Renal cortical epithelial cell (primary cell): ENCODE data around the gene FAT4. TPM values are rescaled to one million over a fixed set of nuclear protein-coding genes. Genes with fewer than 3 reads are reported as not detected.
A peak's percentile ranks its signal among the peaks of the same experiment; 100 is the strongest.

Source experiments
- DNase-seq: peaks from one replicate; pipeline ENCODE4 v3.0.0-alpha.2; 2011; ENCODE audit warnings: low read depth
- total RNA-seq: library from RNA; depleted of rRNA; stranded (reverse); fragments of >200 nt; gene quantifications from 2 replicates; pipeline ENCODE4 v1.2.3, GENCODE V29; 2014

The FAT4 gene
- total RNA-seq, 1 donor from 2014 or later, result 7.7 TPM

DNA sequence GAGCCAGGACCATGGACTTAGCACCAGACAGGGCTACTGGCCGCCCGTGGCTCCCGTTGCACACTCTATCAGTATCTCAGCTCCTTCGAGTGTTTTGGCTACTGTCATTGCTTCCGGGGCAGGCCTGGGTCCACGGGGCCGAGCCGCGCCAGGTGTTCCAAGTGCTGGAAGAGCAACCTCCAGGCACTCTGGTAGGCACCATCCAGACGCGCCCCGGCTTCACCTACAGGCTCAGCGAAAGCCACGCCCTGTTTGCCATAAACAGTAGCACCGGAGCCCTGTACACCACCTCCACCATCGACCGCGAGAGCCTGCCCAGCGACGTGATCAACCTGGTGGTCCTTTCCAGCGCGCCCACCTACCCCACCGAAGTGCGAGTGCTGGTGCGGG lies 1.6 kb downstream of the FAT4 start:
- no peak for DNase-seq

GRCh38 chr4:125316791-125317524 lies 2.2 kb downstream of the FAT4 start:
- no peak for DNase-seq

DNA sequence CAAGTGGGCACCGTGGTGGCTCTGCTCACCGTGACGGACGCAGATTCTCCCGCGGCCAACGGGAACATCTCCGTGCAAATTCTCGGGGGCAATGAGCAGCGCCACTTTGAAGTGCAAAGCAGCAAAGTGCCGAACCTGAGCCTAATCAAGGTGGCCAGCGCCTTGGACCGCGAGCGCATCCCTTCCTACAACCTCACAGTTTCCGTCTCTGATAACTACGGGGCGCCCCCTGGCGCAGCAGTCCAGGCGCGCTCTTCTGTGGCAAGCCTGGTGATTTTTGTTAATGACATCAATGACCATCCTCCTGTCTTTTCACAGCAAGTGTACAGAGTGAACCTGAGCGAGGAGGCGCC lies 2.7 kb downstream of the FAT4 start:
- no peak for DNase-seq

DNA sequence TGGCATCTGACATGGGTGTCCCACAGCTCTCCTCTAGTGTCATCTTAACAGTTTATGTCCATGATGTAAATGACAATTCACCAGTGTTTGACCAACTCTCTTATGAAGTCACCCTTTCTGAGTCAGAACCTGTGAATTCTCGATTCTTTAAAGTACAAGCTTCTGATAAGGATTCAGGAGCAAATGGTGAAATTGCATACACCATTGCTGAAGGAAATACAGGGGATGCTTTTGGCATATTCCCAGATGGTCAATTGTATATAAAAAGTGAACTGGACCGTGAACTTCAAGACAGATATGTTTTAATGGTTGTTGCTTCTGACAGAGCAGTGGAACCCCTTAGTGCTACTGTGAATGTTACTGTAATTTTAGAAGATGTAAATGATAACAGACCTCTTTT lies 4.6 kb downstream of the FAT4 start:
- DNase-seq, result no peak

- peak; percentile 58 for DNase-seq
These were observed 7.1 kb downstream of the FAT4 start for GRCh38 chr4:125321709-125322365.

DNA sequence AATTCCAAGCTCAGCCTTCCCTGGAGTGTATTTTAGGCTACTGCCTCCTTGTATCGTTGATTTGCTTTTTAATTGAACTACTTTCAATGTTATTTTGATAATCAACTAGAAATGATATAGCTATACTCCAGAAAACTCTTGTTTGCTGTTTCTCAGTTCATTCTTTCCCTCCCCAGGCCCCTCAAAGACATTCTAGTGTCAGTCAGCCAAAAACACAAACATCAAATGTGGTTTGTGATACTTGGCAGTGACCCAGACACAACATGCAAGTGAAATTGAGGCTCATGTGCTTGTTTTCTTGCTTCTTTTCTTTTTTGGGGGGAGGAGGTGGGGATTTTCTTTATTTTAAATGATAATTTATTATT lies 7.6 kb downstream of the FAT4 start:
- DNase-seq, result peak; percentile 76

GRCh38 chr4:125323654-125324053 lies 8.9 kb downstream of the FAT4 start:
- DNase-seq, result peak; percentile 84

DNA sequence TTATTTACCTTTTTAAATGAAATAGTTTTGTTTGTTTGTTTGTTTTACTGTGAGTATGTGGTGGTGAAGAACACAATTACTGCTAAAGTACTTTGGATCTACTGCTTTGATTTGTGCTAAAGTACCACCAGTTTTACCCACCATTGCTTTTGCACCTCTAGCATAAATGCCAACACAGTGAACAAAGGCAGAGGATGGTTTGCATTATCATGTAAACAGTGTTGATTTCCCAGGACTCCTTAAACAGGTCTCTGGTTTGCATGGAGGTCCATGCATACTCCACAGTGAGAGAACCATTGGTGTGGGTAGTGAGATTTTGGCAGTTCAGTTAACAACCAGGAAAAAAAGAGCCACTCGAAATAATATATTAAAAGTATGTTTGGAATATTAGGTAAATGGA lies 11.0 kb downstream of the FAT4 start:
- DNase-seq, result no peak

DNA sequence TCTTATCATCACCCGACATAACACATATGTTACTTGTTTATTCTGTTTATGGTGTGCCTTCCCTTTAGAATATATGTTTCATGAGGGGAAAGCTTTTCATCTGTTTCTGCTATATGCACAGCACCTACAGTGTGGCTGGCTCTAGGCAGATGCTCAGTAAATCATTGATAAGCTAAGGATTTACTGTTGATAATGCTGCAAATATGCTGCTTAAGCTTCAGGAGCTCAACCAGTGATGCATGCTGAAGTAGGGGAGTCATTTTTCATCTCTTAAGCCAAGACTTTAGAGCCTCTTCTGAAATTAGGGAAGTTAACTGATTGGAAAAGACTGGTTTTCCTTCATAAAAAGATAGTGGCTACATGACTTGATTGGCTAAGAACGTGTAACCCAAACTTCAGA lies 16.4 kb downstream of the FAT4 start:
- DNase-seq, result peak; percentile 39

- no peak for DNase-seq
These were observed 20.2 kb downstream of the FAT4 start for GRCh38 chr4:125334926-125335325.

GRCh38 chr4:125338814-125339213 lies 24.1 kb downstream of the FAT4 start:
- no peak for DNase-seq

DNA sequence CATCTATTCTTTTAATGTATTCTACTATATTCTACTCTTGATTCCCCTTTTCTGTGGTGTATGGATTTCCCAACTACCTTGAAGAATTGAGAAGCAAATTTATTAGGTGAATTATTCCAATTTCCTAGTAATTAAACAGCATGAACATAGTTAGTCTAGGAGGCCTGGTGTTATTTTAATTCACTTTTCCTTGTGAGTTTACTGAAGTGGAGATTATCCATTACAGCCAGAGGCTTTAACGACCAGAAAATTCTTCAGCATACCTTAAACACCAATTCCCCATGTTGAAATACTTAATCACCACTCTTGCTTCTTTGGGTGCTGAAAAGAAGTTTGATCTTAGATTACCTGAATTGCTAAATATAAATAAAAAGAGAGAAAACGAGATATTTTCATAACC lies 29.4 kb downstream of the FAT4 start:
- DNase-seq, result peak; percentile 68

GRCh38 chr4:125346616-125347015 lies 31.9 kb downstream of the FAT4 start:
- no peak for DNase-seq

GRCh38 chr4:125350470-125351135 lies 35.8 kb downstream of the FAT4 start:
- DNase-seq, result no peak

GRCh38 chr4:125352521-125352920 lies 37.8 kb downstream of the FAT4 start:
- DNase-seq, result no peak

GRCh38 chr4:125353131-125353530 lies 38.4 kb downstream of the FAT4 start:
- no peak for DNase-seq

- no peak for DNase-seq
These were observed 41.0 kb downstream of the FAT4 start for GRCh38 chr4:125355791-125356190.

DNA sequence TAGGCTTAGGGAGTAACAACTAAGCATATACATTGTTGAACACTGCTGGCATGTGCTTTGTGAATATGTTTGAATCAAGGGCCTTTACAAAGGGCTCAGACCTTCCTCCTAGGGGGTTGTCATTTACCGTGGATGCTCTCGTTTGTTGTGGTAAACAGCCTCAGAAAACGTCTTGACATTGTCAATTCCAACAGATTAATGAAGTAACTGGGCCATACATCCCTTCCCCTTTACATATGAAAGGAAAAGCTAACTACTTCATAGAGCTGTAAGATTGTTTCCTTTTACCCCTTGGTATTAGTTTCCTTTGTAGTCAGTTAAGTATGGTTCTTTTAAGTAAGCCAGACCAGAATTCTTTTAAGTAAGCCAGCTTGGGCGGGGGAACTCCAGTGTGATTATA lies 42.9 kb downstream of the FAT4 start:
- DNase-seq, result no peak

DNA sequence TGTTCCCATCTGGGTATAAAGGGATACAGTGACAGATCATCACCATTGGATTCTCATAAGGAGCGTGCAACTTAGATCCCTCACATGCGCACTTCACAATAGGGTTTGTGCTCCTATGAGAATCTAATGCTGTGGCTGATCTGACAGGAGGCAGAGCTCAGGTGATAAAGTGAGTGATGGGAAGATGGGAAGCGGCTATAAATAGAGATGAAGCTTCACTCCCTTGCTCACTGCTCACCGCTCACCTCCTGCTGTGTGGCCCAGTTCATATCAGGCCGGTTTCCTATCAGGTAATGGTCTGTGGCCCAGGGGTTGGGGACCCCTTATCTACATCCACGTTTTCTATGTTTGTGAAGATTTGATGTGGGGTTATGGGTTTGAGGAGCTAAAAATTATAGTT lies 43.7 kb downstream of the FAT4 start:
- DNase-seq, result no peak

- DNase-seq, result no peak
These were observed 44.6 kb downstream of the FAT4 start for GRCh38 chr4:125359363-125359762.

DNA sequence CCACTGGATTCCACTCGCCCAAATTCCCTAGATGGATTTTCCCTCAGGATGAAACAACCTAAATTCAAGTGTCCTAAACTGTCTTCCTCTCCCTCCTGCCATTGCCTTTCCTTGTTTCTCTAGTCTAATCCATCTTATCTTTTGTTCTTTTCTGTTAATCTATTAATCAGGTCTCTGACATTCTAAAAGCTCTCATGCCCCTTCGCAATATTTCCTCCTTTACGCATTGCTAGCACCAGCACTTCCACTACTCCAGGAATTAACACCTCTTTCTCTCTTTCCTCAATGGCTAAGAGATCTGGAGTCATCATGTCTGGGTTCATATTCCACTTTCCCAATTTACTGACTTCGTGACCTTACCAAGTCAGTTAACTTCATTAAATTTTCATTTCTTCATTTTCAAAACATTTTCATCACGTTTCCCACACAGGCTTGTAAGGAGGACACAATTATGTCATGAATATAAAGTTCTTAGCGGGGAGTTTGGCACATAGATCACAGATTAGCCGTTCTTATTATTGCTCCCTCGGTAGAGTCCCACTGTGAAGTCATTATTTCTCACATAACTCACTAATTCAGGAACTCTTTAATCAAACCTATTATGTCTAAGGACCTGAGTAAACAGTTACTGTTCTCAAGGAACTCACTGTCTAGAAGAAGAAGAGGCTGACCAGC lies 45.3 kb downstream of the FAT4 start:
- no peak for DNase-seq

DNA sequence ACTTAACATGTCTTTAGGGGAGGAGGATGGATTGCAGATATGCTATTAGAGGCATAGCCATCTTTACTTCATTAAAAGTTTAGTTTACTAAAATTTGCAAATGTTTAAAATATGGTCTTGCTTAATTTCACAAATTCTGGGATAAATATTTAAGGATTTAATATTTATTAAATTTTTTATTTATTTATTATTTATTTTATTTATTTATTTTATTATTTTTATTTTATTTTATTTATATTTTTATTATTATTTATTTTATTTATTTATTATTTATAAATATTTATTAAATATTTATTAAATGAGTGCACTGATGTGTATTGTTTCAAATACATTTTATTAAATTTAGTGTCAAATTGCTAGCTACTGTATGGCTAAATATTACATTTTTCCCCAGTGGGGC lies 46.0 kb downstream of the FAT4 start:
- no peak for DNase-seq
